ENCODE data around the gene CRISPLD2.

DNA sequence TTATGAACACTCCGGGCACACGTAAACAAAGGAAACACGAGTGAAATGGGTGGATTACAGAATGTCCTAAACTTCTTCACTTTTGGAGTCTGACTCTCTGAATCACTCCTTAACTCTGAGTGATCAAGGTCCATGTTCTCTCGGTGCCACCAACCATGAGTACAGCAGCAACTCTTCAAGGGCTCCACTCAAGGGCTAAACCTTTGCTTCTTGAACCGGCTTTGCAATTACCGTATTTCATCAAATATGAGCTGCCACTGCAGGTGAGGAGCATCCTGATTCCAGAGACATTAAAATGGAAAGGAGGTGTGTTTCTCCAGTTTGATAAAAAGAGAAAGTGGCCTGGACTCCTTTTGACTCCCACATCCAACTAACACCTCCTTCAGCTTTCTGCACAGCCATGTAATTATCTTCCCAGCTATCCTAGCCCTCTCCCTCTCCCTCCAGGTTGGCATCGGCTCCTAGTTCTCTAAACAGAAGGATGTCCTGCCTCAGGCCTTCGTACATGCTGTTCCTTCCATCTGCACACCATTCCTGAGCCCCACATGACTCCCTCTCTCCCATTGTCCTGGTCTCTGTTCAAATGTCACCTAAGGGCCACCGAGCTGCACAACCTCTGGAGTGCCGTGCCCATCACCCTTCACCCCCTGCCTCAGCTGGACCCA is 130.1 kb downstream of the CRISPLD2 start:
- no peak for TF ChIP-seq POLR2A (IDR thresholded peaks at IDR 0.05)
- TF ChIP-seq CTCF (IDR thresholded peaks at IDR 0.05), result no peak

All from Peyer's patch (tissue), 4 donors.